ENCODE measurements around the gene MLLT10.
"Not testable (repeated sequence)": the region's sequence is repeated elsewhere in the genome, so short reads cannot be mapped to it uniquely, and the experiment has no call there.

MLLT10 gene

DNA sequence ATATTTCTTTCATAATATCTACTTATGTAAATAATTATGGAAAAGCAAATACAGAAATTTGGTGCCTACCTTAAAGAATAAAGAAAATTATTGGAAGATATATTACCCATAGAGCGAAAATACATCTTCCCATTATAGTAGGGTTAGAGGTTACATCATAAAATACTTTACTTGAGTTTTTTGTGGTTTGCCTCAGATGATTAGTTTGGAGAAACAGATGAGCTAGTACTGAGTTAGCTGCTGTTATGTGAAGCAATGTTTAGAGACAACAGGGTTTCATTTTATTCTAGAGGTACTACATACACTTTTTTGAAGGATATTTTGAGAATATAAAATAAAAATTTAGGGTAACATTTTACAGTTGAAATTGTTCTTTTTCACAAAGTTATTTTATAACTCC is 2.9 kb upstream of the MLLT10 start:
- H3K9me3 Mint-ChIP-seq: no peaks in the 10 kb centered on the region
- no peak for DNase-seq
- peaks cover 61% of the 10 kb centered on the region for H3K4me1 Mint-ChIP-seq
- no peaks in the 10 kb centered on the region for H3K27me3 Mint-ChIP-seq (ENCODE audit: low read depth, poor library complexity)
- H3K36me3 Mint-ChIP-seq (ENCODE audit: low read depth): no peaks in the 10 kb centered on the region
- TF ChIP-seq, protein P1, sequence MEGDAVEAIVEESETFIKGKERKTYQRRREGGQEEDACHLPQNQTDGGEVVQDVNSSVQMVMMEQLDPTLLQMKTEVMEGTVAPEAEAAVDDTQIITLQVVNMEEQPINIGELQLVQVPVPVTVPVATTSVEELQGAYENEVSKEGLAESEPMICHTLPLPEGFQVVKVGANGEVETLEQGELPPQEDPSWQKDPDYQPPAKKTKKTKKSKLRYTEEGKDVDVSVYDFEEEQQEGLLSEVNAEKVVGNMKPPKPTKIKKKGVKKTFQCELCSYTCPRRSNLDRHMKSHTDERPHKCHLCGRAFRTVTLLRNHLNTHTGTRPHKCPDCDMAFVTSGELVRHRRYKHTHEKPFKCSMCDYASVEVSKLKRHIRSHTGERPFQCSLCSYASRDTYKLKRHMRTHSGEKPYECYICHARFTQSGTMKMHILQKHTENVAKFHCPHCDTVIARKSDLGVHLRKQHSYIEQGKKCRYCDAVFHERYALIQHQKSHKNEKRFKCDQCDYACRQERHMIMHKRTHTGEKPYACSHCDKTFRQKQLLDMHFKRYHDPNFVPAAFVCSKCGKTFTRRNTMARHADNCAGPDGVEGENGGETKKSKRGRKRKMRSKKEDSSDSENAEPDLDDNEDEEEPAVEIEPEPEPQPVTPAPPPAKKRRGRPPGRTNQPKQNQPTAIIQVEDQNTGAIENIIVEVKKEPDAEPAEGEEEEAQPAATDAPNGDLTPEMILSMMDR (IDR thresholded peaks at IDR 0.05): no peak
- H3K4me3 Mint-ChIP-seq: no peak overlapping the region
- H3K27ac Mint-ChIP-seq: no peak overlapping the region

DNA sequence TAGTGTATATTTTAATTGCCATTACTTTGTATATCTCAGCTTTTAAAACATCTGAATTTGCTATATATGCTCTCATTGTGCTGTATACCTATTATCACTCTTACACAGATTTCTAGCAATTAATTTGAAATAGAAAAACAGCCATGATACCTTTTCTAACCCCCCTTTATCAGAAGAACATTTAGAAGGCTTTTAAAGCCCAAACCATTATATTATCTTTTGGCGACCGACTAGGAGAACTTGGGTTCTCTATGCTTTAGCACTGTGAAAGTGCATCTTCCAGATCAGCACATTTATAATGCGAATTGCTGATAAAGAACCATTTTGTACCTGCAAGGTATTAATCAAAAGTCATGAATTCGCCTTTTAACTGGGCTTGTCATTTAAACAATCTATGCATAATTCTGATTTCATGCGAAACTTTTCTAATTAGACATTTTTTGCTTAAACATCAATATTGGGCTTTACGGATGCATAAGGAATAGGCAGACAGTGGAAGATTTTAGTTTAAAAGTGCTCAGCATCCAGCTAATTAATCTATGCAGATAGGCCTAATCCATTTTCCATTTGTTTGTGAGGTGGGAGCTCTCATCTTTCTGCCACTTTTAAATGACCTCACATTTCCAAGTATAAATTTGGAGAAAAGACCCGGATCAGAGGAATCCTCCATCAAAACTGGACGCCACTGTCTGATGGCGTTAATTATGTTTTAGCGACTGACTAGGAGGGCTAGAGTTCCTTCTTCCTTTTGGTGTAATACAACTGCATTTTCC is 1.2 kb upstream of the MLLT10 start:
- H3K27ac Mint-ChIP-seq: peak overlapping the region; percentile 100
- TF ChIP-seq, protein P1 (IDR thresholded peaks at IDR 0.05): no peak
- peak overlapping the region; percentile 91 for H3K4me3 Mint-ChIP-seq
- no peak for DNase-seq
- H3K9me3 Mint-ChIP-seq: no peaks in the 10 kb centered on the region
- H3K36me3 Mint-ChIP-seq (ENCODE audit: low read depth): peaks cover 7% of the 10 kb centered on the region
- peaks cover 70% of the 10 kb centered on the region for H3K4me1 Mint-ChIP-seq
- no peaks in the 10 kb centered on the region for H3K27me3 Mint-ChIP-seq (ENCODE audit: low read depth, poor library complexity)

DNA sequence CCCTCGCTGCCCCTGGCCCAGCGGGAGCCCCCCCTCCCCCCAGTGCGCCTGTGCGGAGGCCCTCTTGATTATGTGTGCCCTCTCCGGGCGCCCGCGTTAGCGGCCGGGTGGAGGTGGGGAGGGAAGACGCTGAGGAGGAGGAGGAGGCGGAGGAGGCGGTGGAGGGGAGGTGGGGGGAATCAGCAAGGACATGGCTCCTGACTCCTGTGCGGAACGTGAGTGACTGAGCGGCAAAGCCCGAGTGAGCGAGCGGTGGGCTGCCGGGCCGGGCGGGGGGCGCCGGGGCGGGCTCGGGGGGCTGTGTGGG is 201 bp downstream of the MLLT10 start:
- H3K4me3 Mint-ChIP-seq: peak overlapping the region; percentile 87
- TF ChIP-seq, protein P1 (IDR thresholded peaks at IDR 0.05): no peak
- peak overlapping the region; percentile 68 for H3K27ac Mint-ChIP-seq

DNA sequence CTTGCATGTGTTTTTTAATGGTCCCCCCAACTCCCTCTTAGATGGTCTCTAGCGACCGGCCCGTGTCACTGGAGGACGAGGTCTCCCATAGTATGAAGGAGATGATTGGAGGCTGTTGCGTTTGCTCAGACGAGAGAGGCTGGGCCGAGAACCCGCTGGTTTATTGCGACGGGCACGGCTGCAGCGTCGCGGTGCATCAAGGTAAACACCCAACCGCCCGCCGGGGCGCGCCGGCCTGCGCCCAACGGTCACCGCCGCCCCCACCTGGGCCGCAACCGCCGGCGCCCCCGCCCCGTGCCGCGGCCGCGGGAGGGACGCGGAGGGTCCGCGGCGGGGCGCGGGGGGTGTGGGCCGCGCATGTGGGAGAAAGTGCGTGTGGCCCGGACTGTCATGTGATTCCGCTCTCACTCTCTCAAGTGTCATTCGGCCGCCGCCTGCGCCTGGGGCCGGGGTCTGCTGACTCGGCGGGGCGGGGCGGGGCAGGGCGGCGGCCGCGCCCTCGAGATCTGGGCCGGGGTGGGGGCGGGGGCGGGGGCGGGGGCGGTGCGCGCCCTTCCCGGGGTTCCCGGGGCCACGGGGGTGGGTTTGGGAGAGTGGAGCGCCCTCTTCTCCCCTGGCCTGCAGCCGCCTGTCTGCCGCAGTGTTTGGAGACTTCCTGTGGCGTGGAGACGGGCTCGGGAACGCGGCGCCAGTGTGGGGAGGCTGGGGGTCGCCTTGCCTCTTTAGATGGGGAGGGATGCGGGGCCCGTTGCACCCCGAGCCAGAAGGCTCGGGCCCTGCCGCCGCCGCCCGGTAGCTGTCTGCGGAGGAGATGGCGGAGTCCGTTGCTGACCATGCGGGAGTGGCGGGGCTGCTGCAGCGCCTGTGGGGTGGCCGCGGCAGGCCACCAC is 817 bp downstream of the MLLT10 start:
- peaks cover 56% of the 10 kb centered on the region for H3K4me1 Mint-ChIP-seq
- H3K36me3 Mint-ChIP-seq (ENCODE audit: low read depth): peaks cover 16% of the 10 kb centered on the region
- peaks cover 3% of the 10 kb centered on the region for H3K27me3 Mint-ChIP-seq (ENCODE audit: low read depth, poor library complexity)
- TF ChIP-seq, protein P1 (IDR thresholded peaks at IDR 0.05): no peak
- peak overlapping the region; percentile 87 for H3K4me3 Mint-ChIP-seq
- peak; percentile 77 for DNase-seq
- H3K9me3 Mint-ChIP-seq: no peaks in the 10 kb centered on the region
- peak overlapping the region; percentile 68 for H3K27ac Mint-ChIP-seq

More for the DNA sequence above, 201 bp downstream of the MLLT10 start:
- Mint-ChIP-seq H3K36me3 (ENCODE audit: low read depth) (peaks cover 16% of the 10 kb centered on the region), H3K9me3 (no peaks in the 10 kb centered on the region), H3K4me1 (peaks cover 61% of the 10 kb centered on the region), H3K27me3 (ENCODE audit: low read depth, poor library complexity) (no peaks in the 10 kb centered on the region)
- DNase-seq: no peak

DNA sequence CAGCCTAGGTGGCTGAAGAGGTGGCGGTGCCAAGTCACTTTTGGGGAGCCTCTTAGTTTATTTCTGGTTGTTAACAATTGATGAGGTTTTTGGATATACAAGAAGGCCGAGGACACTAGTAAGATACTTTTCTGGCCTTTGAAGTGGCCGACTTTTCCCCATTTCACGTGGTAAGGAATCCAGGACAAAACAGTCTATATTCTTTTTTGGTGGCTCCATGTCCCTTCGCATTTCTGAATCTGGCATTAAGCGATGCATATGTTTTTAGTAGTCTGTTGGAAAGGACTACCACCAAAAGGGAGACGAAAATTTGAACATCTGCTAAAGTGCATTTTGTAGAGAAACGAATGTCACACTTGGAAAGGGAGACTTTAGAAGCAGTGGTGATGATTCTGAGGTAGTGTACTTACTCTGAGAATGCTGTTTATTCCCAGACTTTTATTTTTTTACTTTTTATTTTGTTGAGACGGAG is 1.5 kb downstream of the MLLT10 start:
- TF ChIP-seq, protein P1 (IDR thresholded peaks at IDR 0.05): no peak
- peak overlapping the region; percentile 47 for H3K27ac Mint-ChIP-seq
- no peaks in the 10 kb centered on the region for H3K9me3 Mint-ChIP-seq

DNA sequence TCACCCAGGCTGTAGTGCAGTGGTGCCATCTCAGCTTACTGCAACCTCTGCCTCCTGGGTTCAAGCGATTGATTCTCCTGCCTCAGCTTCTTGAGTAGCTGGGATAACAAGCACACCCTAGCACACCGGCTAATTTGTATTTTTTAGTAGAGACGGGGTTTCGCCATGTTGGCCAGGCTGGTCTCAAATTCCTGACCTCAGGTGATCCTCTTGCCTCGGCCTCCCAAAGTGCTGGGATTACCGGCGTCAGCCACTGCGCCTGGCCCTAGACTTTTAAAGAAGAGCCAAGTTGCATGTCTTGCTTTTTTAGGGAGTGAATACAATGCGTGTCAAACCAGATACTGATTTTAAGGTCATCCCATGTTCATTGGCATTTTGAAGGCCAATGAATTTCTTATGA is 1.9 kb downstream of the MLLT10 start:
- Mint-ChIP-seq H3K4me3 (peak overlapping the region; percentile 84), H3K36me3 (ENCODE audit: low read depth) (peaks cover 25% of the 10 kb centered on the region), H3K4me1 (peaks cover 49% of the 10 kb centered on the region)
- H3K27me3 Mint-ChIP-seq (ENCODE audit: low read depth, poor library complexity); DNase-seq; H3K27ac Mint-ChIP-seq; H3K9me3 Mint-ChIP-seq: not testable (repeated sequence)

More for the DNA sequence above, 1.5 kb downstream of the MLLT10 start:
- H3K36me3 Mint-ChIP-seq (ENCODE audit: low read depth): peaks cover 21% of the 10 kb centered on the region
- peak overlapping the region; percentile 84 for H3K4me3 Mint-ChIP-seq
- peaks cover 3% of the 10 kb centered on the region for H3K27me3 Mint-ChIP-seq (ENCODE audit: low read depth, poor library complexity)
- DNase-seq: no peak
- H3K4me1 Mint-ChIP-seq: peaks cover 54% of the 10 kb centered on the region

Measured in nephron progenitor cell (in vitro differentiated cells).